Measurements from ENCODE around the gene HOXC10. TPM values are rescaled to one million over a fixed set of nuclear protein-coding genes. Genes with fewer than 3 reads are reported as not detected.

The HOXC10 gene
- polyA plus RNA-seq, 1 donor: 57.9 TPM

GRCh38 chr12:53977596-53978445, 7.1 kb upstream of the HOXC10 start:
- no peak for DNase-seq

DNA sequence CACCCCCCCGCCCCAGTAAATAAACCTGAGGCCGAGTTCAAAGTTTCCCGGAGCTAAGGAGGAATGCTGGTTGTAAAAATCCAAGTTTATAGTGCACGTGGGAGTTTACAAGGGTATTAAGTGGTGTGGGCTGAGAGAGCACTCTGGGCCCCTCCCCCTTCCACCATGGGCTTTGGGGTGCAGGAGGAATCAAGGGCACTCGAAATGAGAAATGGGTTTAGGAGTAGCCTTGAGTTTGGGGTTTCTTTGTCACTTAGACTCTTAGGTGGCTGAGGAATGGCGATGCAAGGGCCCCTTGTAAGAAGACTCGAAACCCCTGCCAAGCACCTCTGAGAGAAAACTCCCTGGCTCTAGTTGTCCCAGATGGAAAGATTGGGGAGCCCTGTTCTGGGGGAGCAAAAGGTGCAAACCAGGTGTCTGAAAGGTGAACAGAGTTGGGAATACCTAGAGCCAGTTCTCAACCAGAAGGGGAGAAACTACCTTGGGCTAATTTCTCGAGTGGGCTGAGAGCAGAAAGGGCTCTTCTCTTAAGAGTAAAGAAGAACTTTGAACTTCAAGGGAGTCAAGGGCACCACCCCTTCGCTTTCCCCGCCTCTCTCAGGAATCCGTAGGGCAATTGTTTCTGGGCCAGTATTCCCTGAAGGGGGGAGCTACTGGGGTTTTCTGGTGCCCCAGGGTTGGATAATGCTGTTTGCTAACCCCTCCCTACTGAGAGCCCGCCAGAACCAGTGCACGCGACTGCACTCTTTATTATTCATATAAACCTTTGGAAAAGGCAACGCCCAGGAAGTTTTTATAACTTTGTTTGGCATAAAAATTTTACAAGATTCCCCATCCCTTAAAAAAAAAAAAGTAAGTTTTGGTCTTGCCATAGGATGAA, 6.2 kb upstream of the HOXC10 start:
- no peak for DNase-seq

GRCh38 chr12:53980104-53980801, 4.7 kb upstream of the HOXC10 start:
- no peak for DNase-seq

- no peak for DNase-seq
Measured at GRCh38 chr12:53980802-53981496, 4.0 kb upstream of the HOXC10 start.

DNA sequence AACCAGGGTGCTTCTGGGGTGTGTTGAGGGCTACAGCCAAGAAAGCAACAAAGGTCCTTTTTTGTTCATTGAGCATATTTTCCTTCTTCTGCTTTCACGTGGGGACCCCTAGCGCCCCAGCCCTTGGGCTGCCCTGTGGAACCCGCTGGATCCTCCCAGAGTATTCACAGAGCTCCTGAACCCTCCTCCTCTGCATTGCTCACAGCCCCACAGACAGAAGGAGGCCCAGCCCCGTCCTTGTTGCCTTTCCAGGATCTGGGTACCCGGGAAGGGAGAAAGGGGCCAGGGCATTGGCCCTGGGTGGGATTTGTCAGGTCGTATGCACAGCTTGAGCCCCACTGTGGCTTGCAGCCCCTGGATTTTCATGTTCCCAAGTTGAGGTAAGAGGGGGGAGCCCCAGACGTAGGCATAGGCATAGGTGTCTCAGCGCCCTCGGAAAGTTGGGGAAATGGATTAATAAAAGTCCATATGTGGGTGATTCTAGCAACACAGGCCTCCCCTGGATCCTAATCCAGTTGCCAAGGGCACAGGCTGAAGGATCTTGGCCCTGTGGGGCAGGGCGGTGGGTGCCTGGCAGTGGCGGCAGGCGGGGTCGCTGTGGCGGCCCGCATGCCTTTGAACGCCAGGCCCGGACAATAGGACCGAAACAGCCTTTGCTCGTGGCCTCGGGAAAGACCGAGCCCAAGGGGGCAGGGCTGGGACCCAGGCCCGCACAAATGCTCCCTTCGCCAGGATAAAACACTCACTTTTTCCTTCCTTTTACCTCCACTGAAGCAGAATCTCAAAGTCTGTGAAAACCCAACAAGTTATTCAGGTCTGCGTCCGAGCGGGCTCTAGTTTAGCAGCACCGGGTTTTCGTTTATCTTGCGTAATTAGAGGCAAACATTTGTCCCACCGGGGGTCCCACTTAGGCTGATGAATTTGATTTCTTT, 3.0 kb upstream of the HOXC10 start:
- no peak for DNase-seq

GRCh38 chr12:53982648-53983567, 2.0 kb upstream of the HOXC10 start:
- DNase-seq: no peak

GRCh38 chr12:53983568-53983949, 1.4 kb upstream of the HOXC10 start:
- no peak for DNase-seq

- DNase-seq: no peak
Measured at GRCh38 chr12:53983950-53984572, 885 bp upstream of the HOXC10 start.

GRCh38 chr12:53985692-53985993, 697 bp downstream of the HOXC10 start:
- DNase-seq: no peak

DNA sequence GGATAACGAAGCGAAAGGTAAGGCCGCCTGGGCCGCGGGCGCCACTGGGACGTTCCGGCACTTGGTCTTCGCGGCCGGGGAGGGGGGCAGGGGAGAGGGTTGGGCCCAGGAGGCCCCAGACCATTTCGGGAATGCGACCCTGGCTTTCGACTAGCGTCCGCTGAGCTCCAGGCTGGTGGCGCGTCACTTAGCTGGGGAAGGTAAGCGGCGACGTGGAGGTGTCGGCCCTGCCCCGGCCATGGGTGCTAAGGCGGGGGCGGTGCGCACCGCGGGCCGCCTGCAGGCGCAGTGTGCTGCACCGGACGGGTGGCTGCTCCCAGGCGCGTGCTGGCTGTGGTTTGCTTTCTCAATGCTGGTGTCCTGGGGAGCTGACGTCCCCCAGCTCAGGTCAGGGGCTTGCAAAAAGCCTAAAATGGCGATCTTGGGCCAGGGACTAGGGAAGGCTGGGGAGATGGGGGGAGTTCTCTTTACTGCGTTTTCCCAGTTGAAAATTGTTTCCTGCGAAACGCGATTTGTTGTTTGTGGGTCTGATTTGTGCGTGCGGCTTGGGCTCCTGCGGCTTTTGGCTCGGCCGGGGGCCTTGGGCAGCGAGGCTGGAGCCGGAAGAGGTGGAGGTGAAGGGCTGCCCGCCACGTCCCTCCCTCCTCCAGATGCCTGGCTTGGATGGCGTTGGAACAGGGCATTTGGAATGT, 1.2 kb downstream of the HOXC10 start:
- DNase-seq: no peak

GRCh38 chr12:53986686-53987483, 1.9 kb downstream of the HOXC10 start:
- no peak for DNase-seq

- DNase-seq: no peak
Measured at GRCh38 chr12:53987787-53988230, 2.9 kb downstream of the HOXC10 start.

DNA sequence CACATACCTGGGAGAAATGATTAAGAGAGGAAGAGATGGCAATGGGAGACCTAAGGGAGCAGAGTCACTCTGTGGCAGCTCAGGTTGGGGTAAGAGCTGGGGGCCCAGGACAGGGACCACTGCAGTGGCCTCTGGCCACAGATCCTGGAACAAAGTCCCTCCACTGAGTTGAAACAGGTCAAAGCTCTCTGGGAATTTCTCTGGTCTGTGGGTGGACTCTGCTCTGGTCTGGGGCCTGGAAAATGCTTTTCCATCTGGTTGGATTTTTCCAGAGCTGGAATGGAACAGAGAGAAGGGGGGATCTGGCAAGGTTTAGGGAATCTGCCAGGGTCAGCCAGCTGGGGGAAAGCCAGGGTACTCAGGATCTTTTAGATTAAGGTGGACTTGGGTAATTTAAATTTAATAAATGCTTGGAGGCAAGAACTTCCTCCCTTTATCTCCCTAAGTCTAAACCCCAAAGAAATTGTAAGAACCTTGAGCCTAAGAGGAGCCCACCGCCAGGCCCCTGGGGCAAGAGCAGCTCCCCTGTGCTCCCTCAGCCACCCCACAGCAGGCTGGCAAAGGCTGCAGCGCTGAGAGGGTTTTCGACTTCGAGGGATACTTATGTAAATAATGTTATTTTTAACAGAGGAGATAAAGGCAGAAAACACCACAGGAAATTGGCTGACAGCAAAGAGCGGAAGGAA, 3.7 kb downstream of the HOXC10 start:
- no peak for DNase-seq

- no peak for DNase-seq
Measured at GRCh38 chr12:53989227-53990113, 4.5 kb downstream of the HOXC10 start.

- no peak for DNase-seq
Measured at GRCh38 chr12:53990311-53991076, 5.5 kb downstream of the HOXC10 start.

DNA sequence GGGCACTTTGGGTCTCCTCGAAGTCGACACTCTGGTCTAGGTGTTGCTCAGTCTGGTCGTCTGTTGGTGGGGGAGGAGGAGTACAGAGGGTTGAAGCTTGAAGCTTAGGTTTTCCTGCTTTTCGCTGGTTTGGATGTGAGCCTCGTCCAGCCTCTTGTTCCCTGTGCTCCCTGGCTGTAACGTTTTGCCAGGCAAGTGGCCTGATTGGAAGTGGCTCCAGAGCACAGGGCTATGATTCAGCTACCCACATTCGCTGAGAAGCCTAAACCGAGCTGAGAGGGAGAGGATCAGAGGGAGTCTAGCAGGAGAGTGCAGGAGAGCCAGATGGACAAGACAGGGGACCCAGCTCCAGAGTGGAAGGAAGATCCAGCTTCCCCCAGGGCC, 6.1 kb downstream of the HOXC10 start:
- no peak for DNase-seq
